ENCODE data around the gene KIAA1755. TPM values are rescaled to one million over a fixed set of nuclear protein-coding genes. Genes with fewer than 3 reads are reported as not detected.

The KIAA1755 gene, protein sequence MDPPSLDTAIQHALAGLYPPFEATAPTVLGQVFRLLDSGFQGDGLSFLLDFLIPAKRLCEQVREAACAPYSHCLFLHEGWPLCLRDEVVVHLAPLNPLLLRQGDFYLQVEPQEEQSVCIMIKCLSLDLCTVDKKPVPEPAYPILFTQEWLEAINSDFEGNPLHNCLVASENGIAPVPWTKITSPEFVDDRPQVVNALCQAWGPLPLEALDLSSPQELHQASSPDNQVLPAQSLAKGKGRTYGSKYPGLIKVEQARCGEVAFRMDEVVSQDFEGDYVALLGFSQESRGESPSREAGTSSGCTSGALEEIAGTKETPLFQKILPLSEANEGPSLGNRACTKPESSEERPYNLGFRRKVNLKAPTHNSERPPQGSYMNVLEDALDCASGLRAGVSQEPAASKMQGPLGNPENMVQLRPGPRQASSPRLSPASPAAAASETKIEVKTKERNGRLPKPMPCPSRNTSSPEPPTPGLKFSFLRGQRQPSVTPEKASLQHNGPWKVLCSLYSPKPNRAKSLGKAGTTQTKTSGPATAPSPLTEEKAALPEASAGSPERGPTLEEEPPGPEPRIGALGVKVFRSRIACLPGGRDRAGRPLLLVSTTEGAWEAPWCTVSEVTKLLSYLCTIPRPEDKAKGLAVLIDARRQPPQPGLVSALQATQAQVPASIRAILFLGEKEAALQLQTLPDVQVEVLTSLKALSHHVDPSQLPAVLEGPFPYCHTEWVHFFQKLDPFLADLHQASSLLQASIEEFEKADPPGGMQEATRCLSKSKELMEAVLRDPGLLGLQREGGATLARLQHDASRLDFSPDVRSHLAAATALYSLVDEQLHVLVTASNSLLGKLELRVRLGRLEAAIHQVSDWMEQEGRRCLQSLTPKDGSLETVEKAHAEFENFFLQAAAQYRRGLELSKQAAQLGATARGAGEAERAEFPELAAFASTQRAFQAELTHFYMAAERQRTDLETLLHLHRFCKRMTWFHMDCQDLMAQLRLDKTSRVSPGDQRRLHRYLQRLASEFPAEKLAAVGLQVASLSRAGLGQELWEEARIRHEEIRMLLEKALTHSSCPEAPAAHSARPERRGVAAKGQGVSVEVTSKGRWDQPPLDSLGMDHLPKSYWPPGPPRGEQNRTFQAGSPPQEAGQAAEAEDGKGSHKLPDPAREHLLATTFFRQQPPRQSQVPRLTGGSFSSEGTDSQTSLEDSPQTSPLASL
- total RNA-seq = 7.9 TPM
- long read RNA-seq, partial matches to known transcripts = 2 of 8 reads
- long read RNA-seq, other reads (novel, unspliced or antisense) = 6 of 8 reads

DNA sequence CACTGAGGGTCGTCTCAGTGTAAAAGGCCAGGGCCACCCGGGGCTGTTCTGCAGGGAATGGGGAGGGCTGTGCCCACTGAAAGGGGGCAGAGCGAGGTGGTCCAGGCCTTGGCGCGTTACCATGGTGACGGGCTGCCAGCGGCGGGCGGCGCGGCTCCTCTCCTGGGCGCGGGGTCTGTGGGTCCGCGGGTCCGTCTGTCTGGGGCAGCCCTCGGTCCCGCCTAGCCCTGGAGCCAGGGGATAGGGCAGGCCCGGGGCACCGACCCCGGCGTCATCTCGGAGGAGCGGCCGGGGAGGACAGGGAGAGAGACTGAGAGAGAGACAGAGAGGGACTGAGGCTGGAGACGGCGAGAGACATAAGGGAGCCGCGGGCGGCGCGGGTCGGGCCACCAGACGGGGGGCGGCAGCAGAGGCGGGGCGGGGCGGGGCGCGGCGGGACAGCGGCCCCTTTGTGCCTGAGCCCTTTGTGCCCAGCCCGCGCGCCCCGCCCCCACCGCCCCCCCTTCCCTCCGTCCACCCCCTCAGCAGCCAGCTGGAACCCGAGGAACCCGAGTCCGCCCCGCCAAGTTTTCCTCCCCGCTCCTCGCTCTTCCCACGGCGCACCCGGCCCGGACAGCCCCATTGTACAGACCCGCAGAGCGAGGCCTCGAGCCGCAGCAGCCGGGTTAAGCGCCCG lies at the start of gene KIAA1755:
KIAA1755 (minus strand) TSS at position 358 of the 676 bp plus-strand sequence; CDS start at position 123, 235 bp downstream.
- ATAC-seq = peak; percentile 87
- DNase-seq (ENCODE audit: missing footprints) = peak; percentile 74
- intact Hi-C loops (cut with DNase I) = no loop called here

DNA sequence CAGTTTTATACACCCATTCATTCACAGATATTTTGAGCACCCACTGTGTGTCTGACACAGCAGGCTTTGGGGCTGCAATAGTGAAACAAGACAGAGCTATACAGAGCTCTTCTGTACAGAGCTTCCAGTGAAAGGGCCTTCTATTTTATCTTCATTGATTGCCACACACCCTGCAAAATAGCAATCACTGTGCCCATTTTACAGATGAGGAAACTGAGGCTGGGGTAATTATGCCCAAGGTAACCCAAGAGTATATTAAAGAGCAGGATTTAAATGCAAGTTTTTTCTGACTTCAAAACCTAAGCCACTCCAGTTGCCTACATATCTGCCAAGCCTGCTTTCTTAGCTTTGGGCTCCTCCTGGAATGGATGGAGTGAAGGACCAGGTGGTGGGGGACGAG lies 47.9 kb upstream of the KIAA1755 start:
- no peak for ATAC-seq
- DNase-seq (ENCODE audit: missing footprints) = no peak
- intact Hi-C loops (cut with DNase I) = no loop called here

DNA sequence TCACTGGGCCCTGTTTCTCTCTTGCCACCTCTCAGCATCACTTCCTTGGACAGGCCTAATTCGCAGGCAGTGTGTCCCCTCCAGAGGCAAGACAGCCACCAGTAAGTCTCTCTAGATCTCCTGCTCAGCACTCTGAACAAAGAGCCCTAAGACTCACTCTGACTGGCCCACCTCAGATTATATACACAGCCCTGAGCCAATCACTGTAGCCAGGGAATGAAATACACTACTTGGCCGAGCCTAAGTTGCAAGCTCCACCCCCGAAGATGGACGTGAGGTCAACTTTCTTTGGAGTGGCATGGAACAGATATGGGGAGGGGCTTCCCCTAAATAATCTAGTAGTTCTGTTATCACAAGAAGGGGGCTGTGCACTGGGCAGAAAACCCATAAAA lies 47.5 kb upstream of the KIAA1755 start:
- intact Hi-C loops (cut with DNase I) = no loop called here
- DNase-seq (ENCODE audit: missing footprints) = no peak
- no peak for ATAC-seq

DNA sequence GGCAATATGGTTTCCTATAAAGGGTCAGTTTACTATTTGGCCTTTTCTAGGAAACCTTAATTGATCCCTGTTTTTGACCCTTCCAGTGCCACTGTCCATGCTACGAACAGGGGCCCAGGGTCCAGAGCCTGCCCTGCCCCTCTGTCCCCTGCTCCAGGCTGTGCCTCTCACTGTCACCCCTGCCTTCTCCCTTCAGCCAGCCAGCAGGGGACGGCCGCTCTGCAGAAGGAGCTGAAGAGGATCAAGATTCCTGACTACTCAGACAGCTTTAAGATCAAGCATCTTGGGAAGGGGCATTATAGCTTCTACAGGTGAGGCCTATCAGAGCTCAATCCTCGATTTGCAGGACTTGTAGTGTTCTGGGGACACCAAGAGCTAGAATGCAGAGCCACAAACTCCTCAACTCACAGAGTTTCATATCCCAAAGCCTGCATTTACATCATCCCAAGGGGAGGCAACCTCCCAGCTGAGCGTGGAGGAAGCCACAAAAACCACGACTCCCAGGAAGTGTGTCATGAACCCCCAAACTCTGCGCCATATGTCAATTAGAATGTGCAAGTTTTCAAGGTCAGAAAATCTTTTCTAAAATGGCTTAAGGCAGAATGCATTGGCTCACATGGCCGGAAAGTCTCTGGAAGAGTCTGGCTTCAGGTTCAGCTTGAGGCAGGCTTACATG lies 47.0 kb upstream of the KIAA1755 start:
- intact Hi-C loops (cut with DNase I) = no loop called here
- DNase-seq (ENCODE audit: missing footprints) = no peak
- ATAC-seq = no peak

DNA sequence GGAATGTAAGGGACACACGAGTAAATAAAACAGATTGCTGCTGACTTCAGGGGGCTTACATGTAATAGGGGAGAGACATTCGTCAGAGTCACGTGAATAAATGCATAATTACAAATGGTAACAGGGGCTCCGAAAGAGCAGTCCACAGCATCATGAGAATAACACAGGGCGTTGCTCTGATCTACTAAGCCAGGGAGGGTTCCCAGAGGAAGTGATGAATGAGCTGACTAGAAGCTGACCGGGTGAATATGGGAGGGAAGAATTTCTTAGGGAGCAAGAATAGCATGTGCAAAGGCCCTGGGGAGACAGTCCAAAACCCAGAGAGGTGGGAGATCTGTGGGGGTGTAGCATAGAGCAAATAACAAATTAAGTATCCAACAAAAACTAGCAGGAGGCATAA lies 45.8 kb upstream of the KIAA1755 start:
- intact Hi-C loops (cut with DNase I) = no loop called here
- no peak for ATAC-seq

DNA sequence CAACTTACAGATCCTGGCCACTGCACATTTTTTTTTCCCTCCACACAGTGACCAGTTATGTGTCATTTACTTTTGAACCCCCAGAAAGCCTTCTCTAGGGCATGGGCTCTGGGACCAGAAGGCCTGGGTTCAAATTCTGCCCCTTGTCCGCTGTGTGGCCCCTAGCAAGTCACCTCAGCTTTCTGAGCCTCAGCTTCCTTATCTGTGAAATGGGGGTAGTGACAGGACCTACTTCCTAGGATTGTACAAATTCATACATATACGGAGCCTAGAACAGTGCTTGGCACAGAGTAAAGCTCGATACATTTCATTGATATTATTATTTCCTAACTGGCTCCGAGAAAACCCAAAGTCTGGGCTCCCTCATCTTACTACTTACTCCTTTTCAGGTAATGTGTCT lies 45.0 kb upstream of the KIAA1755 start:
- intact Hi-C loops (cut with DNase I) = no loop called here
- DNase-seq (ENCODE audit: missing footprints) = no peak
- ATAC-seq = no peak

More for the DNA sequence above, 45.8 kb upstream of the KIAA1755 start:
- no peak for DNase-seq (ENCODE audit: missing footprints)

DNA sequence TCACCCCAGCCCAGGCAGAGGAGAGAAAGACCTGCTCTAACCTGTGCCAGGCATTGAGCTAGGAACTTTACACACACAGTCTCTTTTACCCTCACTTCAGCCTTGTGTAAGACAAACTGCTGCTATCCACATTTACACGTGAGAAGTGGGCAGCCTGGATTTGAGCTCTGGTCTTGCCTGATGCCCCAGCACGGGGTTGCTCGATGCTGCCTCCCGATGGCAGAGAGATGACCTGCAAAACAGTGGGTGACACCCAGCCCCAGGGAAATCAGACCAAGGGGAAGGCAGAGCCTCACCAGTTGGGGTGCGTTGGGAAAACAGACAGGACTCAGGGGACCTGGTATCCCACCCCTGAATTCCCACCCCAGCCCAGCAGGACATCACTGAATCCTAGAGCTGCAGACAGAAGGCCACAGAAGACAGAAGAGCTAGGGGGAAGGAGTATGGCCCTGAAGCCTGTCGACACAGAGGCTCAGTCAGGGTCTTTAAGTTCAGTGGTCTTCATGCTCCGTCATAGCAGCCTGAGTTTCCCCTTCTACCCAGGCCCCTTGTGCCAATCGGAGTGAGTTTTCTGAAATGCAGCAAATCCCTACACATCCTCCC lies 44.4 kb upstream of the KIAA1755 start:
- no peak for ATAC-seq
- peak; percentile 80 for DNase-seq (ENCODE audit: missing footprints)
- intact Hi-C loops (cut with DNase I) = no loop called here

DNA sequence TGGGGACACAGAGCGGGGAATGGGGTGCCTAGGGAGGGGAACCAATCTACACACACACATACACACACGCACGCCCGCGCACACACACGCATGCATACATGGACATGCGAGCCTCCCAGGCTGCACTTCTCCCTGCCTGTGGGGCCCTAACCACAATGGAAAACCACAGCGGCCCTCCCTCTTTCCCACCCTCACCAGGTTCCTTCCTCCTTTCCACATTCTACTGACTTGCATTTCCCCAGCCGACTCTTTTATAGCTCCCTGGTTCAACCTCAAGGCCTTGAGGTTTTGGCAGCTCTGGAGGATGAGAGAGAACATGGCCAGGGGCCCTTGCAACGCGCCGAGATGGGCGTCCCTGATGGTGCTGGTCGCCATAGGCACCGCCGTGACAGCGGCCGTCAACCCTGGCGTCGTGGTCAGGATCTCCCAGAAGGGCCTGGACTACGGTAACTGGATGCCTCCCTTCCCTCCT lies 43.4 kb upstream of the KIAA1755 start, which contains the start of gene BPI:
BPI (plus strand) TSS at position 249 of the 472 bp plus-strand sequence; CDS start at position 317, 68 bp downstream.
- ATAC-seq (no peak), DNase-seq (ENCODE audit: missing footprints) (peak; percentile 89)
- intact Hi-C loops (cut with DNase I) = no loop called here

DNA sequence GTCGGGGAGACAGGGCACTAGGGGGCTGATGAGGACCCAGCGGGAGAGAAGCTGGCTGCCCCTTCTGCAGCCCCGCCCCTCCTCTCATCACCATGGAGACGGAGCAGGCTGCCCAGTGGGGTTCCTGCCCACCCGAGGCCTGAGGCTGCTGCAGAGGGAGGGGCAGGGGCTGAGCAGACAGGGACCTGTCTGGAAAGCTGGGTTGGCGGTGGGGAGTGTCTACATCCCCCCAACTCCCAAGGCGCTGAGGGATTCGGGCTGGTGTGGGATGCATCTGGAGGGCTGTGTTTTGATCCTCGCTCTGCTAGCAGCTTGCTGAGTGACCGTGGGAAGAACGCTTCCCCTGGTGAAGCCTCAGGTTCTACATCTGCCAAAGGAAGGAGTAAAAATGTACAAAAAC lies 42.3 kb upstream of the KIAA1755 start:
- intact Hi-C loops (cut with DNase I) = no loop called here
- DNase-seq (ENCODE audit: missing footprints) (no peak), ATAC-seq (no peak)

DNA sequence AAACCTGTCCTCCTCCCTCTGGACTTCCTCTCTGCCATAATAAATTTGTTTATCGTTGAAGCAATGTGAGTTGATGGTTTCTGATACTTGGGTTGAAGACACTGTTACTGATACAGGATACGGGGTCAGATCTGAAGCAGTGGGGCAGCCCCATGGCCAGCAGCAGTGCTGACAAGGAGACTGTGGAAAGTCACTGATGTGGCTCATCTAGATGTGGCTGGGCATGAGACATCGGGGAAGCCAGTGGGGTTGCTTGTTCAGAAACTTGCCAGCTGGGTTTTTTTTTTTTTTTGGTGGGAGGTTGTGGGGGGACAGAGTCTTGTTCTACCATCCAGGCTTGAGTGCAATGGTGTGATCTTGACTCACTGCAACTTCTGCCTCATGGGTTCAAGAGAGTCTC lies 40.8 kb upstream of the KIAA1755 start:
- no peak for DNase-seq (ENCODE audit: missing footprints)
- no peak for ATAC-seq
- intact Hi-C loops (cut with DNase I) = no loop called here

DNA sequence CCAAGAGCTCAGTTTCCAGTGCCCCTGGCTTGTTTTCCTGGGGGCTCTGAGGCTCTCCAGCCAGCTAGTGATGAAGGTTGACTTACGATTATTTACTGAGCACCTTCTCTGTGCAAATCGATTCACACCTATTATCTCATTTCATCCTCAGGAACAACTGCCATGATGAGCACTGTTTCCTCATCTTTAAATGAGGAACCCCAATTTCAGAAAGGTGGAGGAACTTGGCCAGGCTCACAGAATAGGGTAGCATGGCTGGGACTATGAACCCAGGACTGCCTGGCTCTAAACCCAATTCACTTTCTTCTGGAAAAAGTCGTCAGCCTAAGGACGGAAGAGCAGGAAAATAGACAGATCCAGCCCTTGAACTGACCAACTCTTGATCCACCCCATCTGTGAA lies 39.9 kb upstream of the KIAA1755 start:
- intact Hi-C loops (cut with DNase I) = no loop called here
- DNase-seq (ENCODE audit: missing footprints) = no peak
- ATAC-seq = no peak

DNA sequence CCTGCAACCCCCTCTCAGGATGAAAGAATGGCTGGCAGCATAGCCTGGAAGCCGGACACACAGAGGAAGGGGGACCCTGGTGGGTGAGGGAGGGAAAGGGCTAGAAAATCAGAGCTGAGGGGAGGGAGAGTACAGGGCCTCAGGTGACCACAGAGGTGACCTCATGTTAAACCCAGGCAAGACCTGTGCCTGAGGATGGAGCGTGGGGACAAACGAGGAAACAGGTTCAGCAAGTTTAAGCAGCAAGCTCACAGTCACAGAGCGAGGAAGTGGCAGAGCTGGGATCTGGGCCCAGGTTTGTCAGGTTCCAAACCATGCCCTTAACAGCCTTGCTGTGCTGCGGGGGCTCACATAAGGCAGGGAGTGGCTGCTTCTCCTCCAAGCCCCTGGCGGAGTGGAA lies 39.4 kb upstream of the KIAA1755 start:
- ATAC-seq (no peak), DNase-seq (ENCODE audit: missing footprints) (no peak)
- intact Hi-C loops (cut with DNase I) = no loop called here

DNA sequence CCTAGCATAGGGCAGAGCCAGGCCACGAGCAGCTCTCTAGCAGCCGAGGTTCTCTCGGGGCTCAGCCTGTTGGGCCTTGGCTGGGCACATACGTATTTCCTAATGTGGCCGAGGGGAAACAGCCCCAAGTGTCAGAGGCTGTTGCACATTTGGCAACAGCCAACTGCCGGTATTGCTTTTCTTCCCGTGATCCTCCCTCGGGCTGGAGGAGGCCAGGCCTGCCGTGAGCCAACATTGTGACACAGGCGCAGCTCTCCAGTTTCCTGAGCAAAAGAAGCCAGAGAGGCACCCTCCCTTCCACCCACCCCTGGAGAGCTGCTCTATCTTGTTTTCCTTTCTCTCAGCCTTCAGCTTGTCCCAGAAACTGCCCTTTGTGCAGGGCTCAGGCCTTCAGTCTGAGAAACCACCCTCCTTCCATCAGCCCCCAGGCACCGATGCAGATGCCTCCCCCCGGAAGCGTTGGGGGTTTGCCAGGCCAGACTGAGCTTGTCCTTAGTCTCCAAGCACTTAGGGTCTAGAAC lies 38.3 kb upstream of the KIAA1755 start:
- intact Hi-C loops (cut with DNase I) = no loop called here
- peak; percentile 96 for ATAC-seq

DNA sequence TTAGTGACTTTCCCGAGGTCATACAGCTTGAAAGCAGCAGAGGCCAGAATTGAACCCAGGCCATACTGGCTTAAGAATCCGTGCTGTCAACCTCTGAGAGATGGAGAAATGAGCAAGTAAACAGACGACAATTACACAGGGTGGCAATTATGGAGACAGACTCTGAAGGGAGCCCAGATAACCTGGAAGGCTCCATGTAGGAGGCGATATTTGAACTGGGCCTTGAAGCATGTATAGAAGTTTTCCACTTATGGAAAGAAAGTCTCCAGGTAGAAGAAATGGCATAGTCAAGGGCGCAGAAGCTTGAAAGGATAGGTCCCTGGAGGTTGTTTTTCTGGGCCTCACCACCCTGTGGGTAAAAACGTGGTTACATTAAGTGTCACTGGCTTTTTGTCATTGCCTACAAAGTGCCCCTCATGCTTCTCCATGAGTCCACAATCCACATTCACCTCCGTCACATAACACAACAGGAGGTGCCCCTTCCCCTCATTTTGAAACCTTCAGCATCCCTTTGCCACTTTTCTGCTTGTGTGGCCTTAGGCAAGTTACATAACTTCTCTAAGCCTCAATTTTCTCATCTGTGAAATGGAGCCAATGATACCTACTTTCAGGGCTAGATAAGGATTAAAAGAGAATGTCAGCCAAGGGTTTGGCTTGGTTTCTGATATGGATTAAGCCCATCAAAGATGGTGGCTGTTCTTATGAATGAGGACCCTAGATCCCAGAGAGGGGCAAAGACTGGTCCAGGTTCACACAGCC lies 37.6 kb upstream of the KIAA1755 start:
- intact Hi-C loops (cut with DNase I) = no loop called here
- DNase-seq (ENCODE audit: missing footprints) (no peak), ATAC-seq (no peak)

More for the DNA sequence above, 38.3 kb upstream of the KIAA1755 start:
- DNase-seq (ENCODE audit: missing footprints) = peak; percentile 90

DNA sequence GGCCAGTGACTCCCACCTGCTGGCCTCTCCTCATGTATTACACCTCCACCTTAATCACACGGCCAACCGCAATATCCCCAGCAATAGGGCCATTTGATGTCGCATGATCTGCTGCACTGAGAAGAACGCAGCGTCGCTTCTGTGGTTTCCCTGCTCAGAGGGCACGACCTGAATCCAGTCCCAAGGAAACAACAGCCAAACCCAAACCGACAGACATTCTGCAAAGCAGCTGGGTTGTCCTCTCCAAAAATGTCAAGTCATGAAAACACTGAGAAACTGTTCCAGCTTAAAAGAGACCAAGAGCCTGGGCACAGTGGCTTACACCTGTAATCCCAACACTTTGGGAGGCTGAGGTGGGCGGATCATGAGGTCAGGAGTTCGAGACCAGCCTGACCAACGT lies 35.9 kb upstream of the KIAA1755 start:
- ATAC-seq = no peak
- DNase-seq (ENCODE audit: missing footprints) = no peak
- intact Hi-C loops (cut with DNase I) = no loop called here

DNA sequence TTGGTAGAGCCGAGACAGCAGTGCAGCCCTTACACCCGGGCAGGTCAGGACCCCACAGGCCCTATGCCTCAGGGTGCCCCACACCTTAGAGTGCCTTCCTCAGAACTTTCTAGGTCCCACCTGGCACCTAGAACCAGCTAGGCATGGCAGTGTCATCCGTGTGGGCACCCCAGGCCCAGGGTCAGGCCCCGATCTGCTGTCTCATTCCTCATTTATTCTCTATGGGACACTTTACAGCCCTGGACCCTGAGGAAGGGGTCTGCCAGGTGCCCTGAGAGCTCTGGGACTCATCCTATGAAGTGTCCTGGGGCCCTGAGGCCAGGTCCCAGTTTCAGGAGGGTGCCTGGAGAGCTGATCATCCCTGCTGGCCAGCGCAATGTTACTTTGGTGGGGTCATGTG lies 35.3 kb upstream of the KIAA1755 start:
- ATAC-seq = no peak
- intact Hi-C loops (cut with DNase I) = no loop called here
- no peak for DNase-seq (ENCODE audit: missing footprints)
